ENCODE measurements around the gene RGS7. TPM values are rescaled to one million over a fixed set of nuclear protein-coding genes. Genes with fewer than 3 reads are reported as not detected.

Gene RGS7
- total RNA-seq, 1 experiment from 2014 or later, result 1.5 TPM

GRCh38 chr1:241024834-241025233, 332.2 kb downstream of the RGS7 start:
- H3K23me2 ChIP-seq (ENCODE audit: insufficient read length, low read depth, low read length, poor library complexity, severe bottlenecking), result no peaks in the 10 kb centered on the region
- H4K91ac ChIP-seq (ENCODE audit: insufficient read length, low read depth, low read length), result no peak overlapping the region
- peaks cover 2% of the 10 kb centered on the region in 2 experiments; a peak in 2 of 4 replicates for H3K4me1 Mint-ChIP-seq
- TF ChIP-seq CTCF (conservative IDR thresholded peaks at IDR 0.05), result no peak
- no peak overlapping the region for H4K8ac ChIP-seq (replicated peaks; ENCODE audit: insufficient read length, low read depth, low read length)
- no peaks in the 10 kb centered on the region for H4K20me1 ChIP-seq (ENCODE audit: control insufficient read depth, insufficient read depth, insufficient read length)
- no peaks in the 10 kb centered on the region for H3K27me3 Mint-ChIP-seq (ENCODE audit: low read depth)
- no peak overlapping the region for H2AK5ac ChIP-seq (ENCODE audit: insufficient read length, low read length)
- H3K9me3 Mint-ChIP-seq, result no peaks in the 10 kb centered on the region
- no peak overlapping the region for H3K23ac ChIP-seq (ENCODE audit: insufficient read length, low read depth, low read length)
- H3K27ac ChIP-seq (ENCODE audit: insufficient read length, low read depth, low read length), result no peak overlapping the region
- H2BK12ac ChIP-seq (ENCODE audit: insufficient read length, low read depth, low read length), result no peak overlapping the region
- no peak overlapping the region for H3K9ac ChIP-seq (ENCODE audit: extremely low read depth, insufficient read length, low read length)
- no peak for DNase-seq
- H3K4ac ChIP-seq (ENCODE audit: low read depth, low read length), result no peak overlapping the region
- no peak overlapping the region for H3T11ph ChIP-seq (ENCODE audit: low read length)
- H3K79me2 ChIP-seq (ENCODE audit: insufficient read depth, low read length), result no peaks in the 10 kb centered on the region
- no peaks in the 10 kb centered on the region for H3K27me3 ChIP-seq (ENCODE audit: insufficient read depth, low read length)
- no peak overlapping the region for H3K14ac ChIP-seq (ENCODE audit: insufficient read depth, low read length)
- no peaks in the 10 kb centered on the region for H3K36me3 Mint-ChIP-seq (ENCODE audit: insufficient read depth in 1 of 3, low read depth in 3 of 3)
- no peak overlapping the region for H4K5ac ChIP-seq (ENCODE audit: insufficient read length, low read depth, low read length)
- H3K4me3 Mint-ChIP-seq, result no peak overlapping the region
- no peak overlapping the region for H2AFZ ChIP-seq (ENCODE audit: low read length)
- H2BK20ac ChIP-seq (ENCODE audit: low read depth, low read length, poor library complexity, severe bottlenecking), result no peak overlapping the region
- no peak overlapping the region for H3K4me2 ChIP-seq (ENCODE audit: insufficient read depth, insufficient read length, low read length)
- no peaks in the 10 kb centered on the region; the same call in 1 of the 2 replicates for H3K4me1 ChIP-seq (ENCODE audit: insufficient read depth, low read length)
- no peaks in the 10 kb centered on the region for H3K9me3 ChIP-seq (ENCODE audit: control insufficient read depth, low read depth, low read length)
- no peak overlapping the region for H3K56ac ChIP-seq (ENCODE audit: insufficient read length, low read depth, low read length)
- H3K18ac ChIP-seq (ENCODE audit: insufficient read length, low read depth, low read length), result no peak overlapping the region
- H3K27ac Mint-ChIP-seq, result no peak overlapping the region
- H2BK5ac ChIP-seq (ENCODE audit: insufficient read length, low read length), result no peak overlapping the region
- H2BK15ac ChIP-seq (ENCODE audit: low read depth, low read length), result no peak overlapping the region
- H3K79me1 ChIP-seq (ENCODE audit: insufficient read depth, low read depth, low read length, poor library complexity, severe bottlenecking), result no peaks in the 10 kb centered on the region
- no CpG with 5 or more reads among the region's 3 CpGs for WGBS (ENCODE audit: extremely low coverage, insufficient read length, low lambda C conversion rate)
- no peak overlapping the region for H2BK120ac ChIP-seq (ENCODE audit: low read depth, low read length, poor library complexity, severe bottlenecking)
